Esophagus muscularis mucosa (tissue), 3 donors: ENCODE measurements around the gene TRIM67.

Experiments
- POLR2A ChIP-seq: fragments of 450-650 bp; IDR thresholded peaks from one replicate; pipeline ENCODE4 v1.6.1; 2017; ENCODE audit warnings: antibody characterized with exemption, moderate library complexity, mild to moderate bottlenecking, low read depth
- POLR2AphosphoS5 ChIP-seq, 2 donors: sonication (generic); formaldehyde crosslinking; IDR thresholded peaks; one replicate each; pipeline ENCODE4 v1.6.1; 2017; ENCODE audit warnings: antibody characterized with exemption in 2 of 2
- TF ChIP-seq, protein P1 (sequence below), 3 experiments: fragments of 200-600 bp in 2 of 3; fragments of 450-650 bp in 1 of 3; sonication (generic) in 2 of 3; IDR thresholded peaks; one replicate each; pipeline ENCODE4 v1.5.1; 2017 to 2019; ENCODE audit warnings: antibody characterized with exemption in 3 of 3, mild to moderate bottlenecking in 2 of 3, moderate library complexity in 1 of 3

DNA sequence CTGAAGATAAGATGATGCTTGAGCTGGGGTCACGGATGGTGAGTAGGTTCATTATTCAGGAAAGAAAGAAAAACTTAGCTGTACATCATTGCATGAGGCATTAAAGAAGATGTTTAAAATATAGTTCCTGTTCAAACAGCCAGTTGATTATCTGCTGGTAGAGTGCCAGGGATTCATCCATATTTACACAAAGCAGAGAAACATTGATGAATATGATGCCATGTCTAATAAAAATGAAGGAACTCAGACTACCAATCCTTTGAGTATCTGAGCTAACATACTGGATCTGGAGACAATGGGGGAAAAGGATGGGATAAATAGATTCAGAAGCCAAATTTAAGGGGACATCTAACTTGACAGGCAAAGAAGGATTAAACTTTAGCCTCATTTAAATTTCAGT lies 14.6 kb downstream of the TRIM67 start:
- TF ChIP-seq, protein P1, sequence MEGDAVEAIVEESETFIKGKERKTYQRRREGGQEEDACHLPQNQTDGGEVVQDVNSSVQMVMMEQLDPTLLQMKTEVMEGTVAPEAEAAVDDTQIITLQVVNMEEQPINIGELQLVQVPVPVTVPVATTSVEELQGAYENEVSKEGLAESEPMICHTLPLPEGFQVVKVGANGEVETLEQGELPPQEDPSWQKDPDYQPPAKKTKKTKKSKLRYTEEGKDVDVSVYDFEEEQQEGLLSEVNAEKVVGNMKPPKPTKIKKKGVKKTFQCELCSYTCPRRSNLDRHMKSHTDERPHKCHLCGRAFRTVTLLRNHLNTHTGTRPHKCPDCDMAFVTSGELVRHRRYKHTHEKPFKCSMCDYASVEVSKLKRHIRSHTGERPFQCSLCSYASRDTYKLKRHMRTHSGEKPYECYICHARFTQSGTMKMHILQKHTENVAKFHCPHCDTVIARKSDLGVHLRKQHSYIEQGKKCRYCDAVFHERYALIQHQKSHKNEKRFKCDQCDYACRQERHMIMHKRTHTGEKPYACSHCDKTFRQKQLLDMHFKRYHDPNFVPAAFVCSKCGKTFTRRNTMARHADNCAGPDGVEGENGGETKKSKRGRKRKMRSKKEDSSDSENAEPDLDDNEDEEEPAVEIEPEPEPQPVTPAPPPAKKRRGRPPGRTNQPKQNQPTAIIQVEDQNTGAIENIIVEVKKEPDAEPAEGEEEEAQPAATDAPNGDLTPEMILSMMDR (IDR thresholded peaks at IDR 0.05) = no peak
- no peak for TF ChIP-seq POLR2A
- no peak for TF ChIP-seq POLR2AphosphoS5 (IDR thresholded peaks at IDR 0.05)
